Neutrophil (primary cell): ENCODE results near the gene VPS72.
"Not testable (repeated sequence)": the region's sequence is repeated elsewhere in the genome, so short reads cannot be mapped to it uniquely, and the experiment has no call there.

ENCODE experiments used
- H3K27ac ChIP-seq: fragments of 200-600 bp; sonication (generic); 2 replicates; pipeline ENCODE4 v1.5.1; 2016; ENCODE audit warnings: mild to moderate bottlenecking, moderate library complexity
- H3K27me3 ChIP-seq: fragments of 200-600 bp; sonication (generic); 2 replicates; pipeline ENCODE4 v1.6.0; 2016; ENCODE audit warnings: mild to moderate bottlenecking
- H3K36me3 ChIP-seq: fragments of 200-600 bp; sonication (generic); 2 replicates; pipeline ENCODE4 v1.5.1; 2017
- H3K4me1 ChIP-seq, 2 experiments: fragments of 200-600 bp in 1 of 2; sonication (generic) in 1 of 2; 1 replicate in 1 of 2; 2 replicates in 1 of 2; pipeline versions ENCODE4 v1.5.1 to v1.6.1; 2013 to 2016; ENCODE audit warnings: low read depth in 1 of 2, low read length in 1 of 2, mild to moderate bottlenecking in 1 of 2, moderate library complexity in 1 of 2; ENCODE audit not compliant: control insufficient read depth in 1 of 2, insufficient read depth in 1 of 2
- H3K4me3 ChIP-seq, 2 experiments: fragments of 200-600 bp in 1 of 2; sonication (generic) in 1 of 2; 1 replicate in 1 of 2; 2 replicates in 1 of 2; pipeline ENCODE4 v1.5.1; 2013 to 2016; ENCODE audit warnings: low read depth in 1 of 2, low read length in 1 of 2, mild to moderate bottlenecking in 1 of 2, moderate library complexity in 1 of 2
- H3K9me3 ChIP-seq: fragments of 200-600 bp; sonication (generic); 2 replicates; pipeline ENCODE4 v1.5.1; 2016
- CTCF ChIP-seq: fragments of 200-600 bp; sonication (generic); IDR thresholded peaks from 2 replicates; pipeline ENCODE4 v1.5.1; 2016; ENCODE audit warnings: antibody characterized with exemption

VPS72 gene

GRCh38 chr1:151198254-151199127 lies 8.5 kb upstream of the VPS72 start, which contains the start of gene PIP5K1A:
TSS of gene PIP5K1A (plus strand) at chr1:151198552. CDS start at chr1:151198997, 445 bp downstream.
- Histone ChIP-seq H3K4me1 (peaks cover 19 to 22% of the 10 kb centered on the region in 2 experiments), H3K36me3 (peaks cover 10% of the 10 kb centered on the region), H3K4me3 (peak within 1 kb of the TSS; percentile 88 to 99), H3K27me3 (peaks cover 18% of the 10 kb centered on the region), H3K9me3 (no peaks in the 10 kb centered on the region), H3K27ac (peak within 1 kb of the TSS; percentile 94)
- no peak for TF ChIP-seq CTCF

GRCh38 chr1:151197863-151198253 lies 7.9 kb upstream of the VPS72 start:
- peaks cover 19 to 22% of the 10 kb centered on the region in 2 experiments for H3K4me1 ChIP-seq
- H3K27ac ChIP-seq, result peak overlapping the region; percentile 94
- peaks cover 4% of the 10 kb centered on the region for H3K36me3 ChIP-seq
- TF ChIP-seq CTCF, result no peak
- H3K27me3 ChIP-seq, result peaks cover 24% of the 10 kb centered on the region
- H3K9me3 ChIP-seq, result no peaks in the 10 kb centered on the region
- peak overlapping the region; percentile 88 to 99 for H3K4me3 ChIP-seq

GRCh38 chr1:151196292-151196800 lies 6.3 kb upstream of the VPS72 start:
- Histone ChIP-seq H3K9me3 (no peaks in the 10 kb centered on the region), H3K27ac (no peak overlapping the region), H3K4me3 (no peak overlapping the region), H3K27me3 (peaks cover 34% of the 10 kb centered on the region), H3K4me1 (peaks cover 19 to 22% of the 10 kb centered on the region in 2 experiments), H3K36me3 (no peaks in the 10 kb centered on the region)
- no peak for TF ChIP-seq CTCF

- peaks cover 34% of the 10 kb centered on the region for H3K27me3 ChIP-seq
- H3K27ac ChIP-seq, H3K4me3 ChIP-seq, H3K9me3 ChIP-seq, H3K36me3 ChIP-seq: not testable (repeated sequence)
- peaks cover 18 to 22% of the 10 kb centered on the region in 2 experiments for H3K4me1 ChIP-seq
Observed at GRCh38 chr1:151194894-151195594, 5.0 kb upstream of the VPS72 start.

- H3K4me1 ChIP-seq, result peaks cover 14 to 23% of the 10 kb centered on the region in 2 experiments
- H3K27ac ChIP-seq, result no peak overlapping the region
- H3K27me3 ChIP-seq, result peaks cover 34% of the 10 kb centered on the region
- H3K36me3 ChIP-seq, result no peaks in the 10 kb centered on the region
- TF ChIP-seq CTCF, result no peak
- H3K4me3 ChIP-seq, result no peak overlapping the region
- H3K9me3 ChIP-seq, result no peaks in the 10 kb centered on the region
Observed at GRCh38 chr1:151193856-151194255, 3.9 kb upstream of the VPS72 start.
